ENCODE measurements around the gene MDC1. TPM values are rescaled to one million over a fixed set of nuclear protein-coding genes. Genes with fewer than 3 reads are reported as not detected.

Gene MDC1
- total and polyA plus RNA-seq, 2 donors from 2014 or later = 9.5 to 47.9 TPM

GRCh38 chr6:30696432-30696831 is 20.6 kb downstream of the MDC1 start:
- intact Hi-C loops (cut with DNase I) = no loop called here
- Histone ChIP-seq H3K9ac (ENCODE audit: low read length in 3 of 3) (no peak overlapping the region), H3K27me3 (ENCODE audit: control insufficient read depth, insufficient read depth, low read length) (no peaks in the 10 kb centered on the region), H3K4me3 (ENCODE audit: low read length in 3 of 3) (no peak overlapping the region), H3K4me1 (ENCODE audit: control insufficient read depth in 2 of 3, insufficient read depth in 2 of 3, low read depth in 1 of 3, low read length in 3 of 3) (peaks cover 0 to 2% (median 2%) of the 10 kb centered on the region in 3 donors), H3K36me3 (ENCODE audit: control insufficient read depth in 2 of 3, insufficient read depth in 3 of 3, low read length in 3 of 3) (no peaks in the 10 kb centered on the region), H3K27ac (ENCODE audit: low read depth in 2 of 2, low read length in 2 of 2) (no peak overlapping the region), H3K9me3 (ENCODE audit: control insufficient read depth in 2 of 3, insufficient read depth in 1 of 3, low read length in 3 of 3) (no peaks in the 10 kb centered on the region)
- TF ChIP-seq CTCF (IDR thresholded peaks at IDR 0.05; ENCODE audit: borderline replicate concordance, extremely low read depth, insufficient read depth) = no peak
- FAIRE-seq (no peak), DNase-seq (peak in 1 of 5 donors; percentile 24)

- no peak for TF ChIP-seq CTCF (IDR thresholded peaks at IDR 0.05; ENCODE audit: borderline replicate concordance, extremely low read depth, insufficient read depth)
- Histone ChIP-seq H3K36me3 (ENCODE audit: control insufficient read depth in 2 of 3, insufficient read depth in 3 of 3, low read length in 3 of 3) (no peaks in the 10 kb centered on the region), H3K4me1 (ENCODE audit: control insufficient read depth in 2 of 3, insufficient read depth in 2 of 3, low read depth in 1 of 3, low read length in 3 of 3) (peaks cover 3 to 18% (median 15%) of the 10 kb centered on the region in 3 donors), H3K9ac (ENCODE audit: low read length in 3 of 3) (peak overlapping the region in 2 of 3 donors; percentile 16 to 72), H3K27ac (ENCODE audit: low read depth in 2 of 2, low read length in 2 of 2) (peak overlapping the region in 1 of 2 donors; percentile 58), H3K9me3 (ENCODE audit: control insufficient read depth in 2 of 3, insufficient read depth in 1 of 3, low read length in 3 of 3) (no peaks in the 10 kb centered on the region), H3K4me3 (ENCODE audit: low read length in 3 of 3) (peak overlapping the region; percentile 48 to 81 (median 50)), H3K27me3 (ENCODE audit: control insufficient read depth, insufficient read depth, low read length) (no peaks in the 10 kb centered on the region)
- FAIRE-seq (no peak), DNase-seq (peak in 1 of 5 donors; percentile 45)
- intact Hi-C loops (cut with DNase I) = no loop called here
Measured at GRCh38 chr6:30691208-30691847, 25.8 kb downstream of the MDC1 start.

GRCh38 chr6:30690403-30691207 is 26.5 kb downstream of the MDC1 start, which contains the start of gene NRM:
NRM (minus strand) TSS chr6:30690984; CDS start chr6:30690974, 10 bp downstream.
- peak within 1 kb of the TSS; percentile 59 to 81 (median 76) for H3K4me3 ChIP-seq (ENCODE audit: low read length in 3 of 3)
- peaks cover 3 to 18% (median 18%) of the 10 kb centered on the region in 3 donors for H3K4me1 ChIP-seq (ENCODE audit: control insufficient read depth in 2 of 3, insufficient read depth in 2 of 3, low read depth in 1 of 3, low read length in 3 of 3)
- TF ChIP-seq CTCF (IDR thresholded peaks at IDR 0.05; ENCODE audit: borderline replicate concordance, extremely low read depth, insufficient read depth) = no peak
- no peaks in the 10 kb centered on the region for H3K27me3 ChIP-seq (ENCODE audit: control insufficient read depth, insufficient read depth, low read length)
- peak within 1 kb of the TSS; percentile 82 to 86 for H3K27ac ChIP-seq (ENCODE audit: low read depth in 2 of 2, low read length in 2 of 2)
- intact Hi-C loops (cut with DNase I) = no loop called here
- FAIRE-seq (no peak), DNase-seq (peak; percentile 88 to 96 (median 94))
- H3K9me3 ChIP-seq (ENCODE audit: control insufficient read depth in 2 of 3, insufficient read depth in 1 of 3, low read length in 3 of 3) = no peaks in the 10 kb centered on the region
- no peaks in the 10 kb centered on the region for H3K36me3 ChIP-seq (ENCODE audit: control insufficient read depth in 2 of 3, insufficient read depth in 3 of 3, low read length in 3 of 3)
- H3K9ac ChIP-seq (ENCODE audit: low read length in 3 of 3) = peak within 1 kb of the TSS in 2 of 3 donors; percentile 67 to 72

Measured in kidney (tissue), 14 donors.